Measurements from ENCODE around the gene USP47. TPM values are rescaled to one million over a fixed set of nuclear protein-coding genes. Genes with fewer than 3 reads are reported as not detected.

The USP47 gene
- total RNA-seq, 4 donors from 2014 or later: 72.7 to 125 (median 86.6) TPM

GRCh38 chr11:11977206-11977938, 135.6 kb downstream of the USP47 start:
- TF ChIP-seq CTCF (IDR thresholded peaks at IDR 0.05; ENCODE audit: low read depth): no peak

- TF ChIP-seq CTCF (IDR thresholded peaks at IDR 0.05; ENCODE audit: low read depth): no peak
Observed at GRCh38 chr11:11978098-11978637, 136.4 kb downstream of the USP47 start.

GRCh38 chr11:11978792-11979487, 137.2 kb downstream of the USP47 start:
- TF ChIP-seq CTCF (IDR thresholded peaks at IDR 0.05; ENCODE audit: low read depth): no peak

- no peak for TF ChIP-seq CTCF (IDR thresholded peaks at IDR 0.05; ENCODE audit: low read depth)
Observed at GRCh38 chr11:11979488-11980117, 137.8 kb downstream of the USP47 start.

GRCh38 chr11:11980200-11980599, 138.4 kb downstream of the USP47 start:
- TF ChIP-seq CTCF (IDR thresholded peaks at IDR 0.05; ENCODE audit: low read depth): no peak

GRCh38 chr11:11980841-11981308, 139.1 kb downstream of the USP47 start:
- no peak for TF ChIP-seq CTCF (IDR thresholded peaks at IDR 0.05; ENCODE audit: low read depth)

- no peak for TF ChIP-seq CTCF (IDR thresholded peaks at IDR 0.05; ENCODE audit: low read depth)
Observed at GRCh38 chr11:11981364-11981763, 139.6 kb downstream of the USP47 start.

Data from subcutaneous adipose tissue (tissue), 4 donors.